ENCODE results near the gene METTL15. TPM values are rescaled to one million over a fixed set of nuclear protein-coding genes. Genes with fewer than 3 reads are reported as not detected.

The METTL15 gene
- total and polyA plus RNA-seq, 2 of the 8 experiments (the other 6 are each of a cell fraction or from before 2014, with no cell fraction given) = 5.4 to 10.5 TPM

DNA sequence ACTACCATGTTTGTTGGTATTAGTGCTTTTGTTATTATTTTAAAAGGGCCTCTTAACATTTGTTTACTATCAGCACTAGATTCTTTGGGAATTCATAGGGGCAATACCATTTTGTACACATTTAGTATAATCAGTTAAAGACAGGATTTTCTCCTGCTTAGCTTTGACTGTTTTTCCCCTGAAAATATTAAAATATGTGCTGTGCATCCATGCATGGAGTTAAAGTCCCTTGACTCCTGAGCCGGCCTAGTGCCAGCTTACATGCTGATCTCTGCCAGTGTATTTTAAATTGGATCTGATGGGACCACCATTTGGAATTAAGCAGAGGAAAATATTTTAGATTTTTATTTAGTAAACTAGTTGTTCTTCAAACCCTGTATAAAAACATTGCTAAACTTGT lies 161.4 kb downstream of the METTL15 start (continued):
- TF ChIP-seq, protein P1, sequence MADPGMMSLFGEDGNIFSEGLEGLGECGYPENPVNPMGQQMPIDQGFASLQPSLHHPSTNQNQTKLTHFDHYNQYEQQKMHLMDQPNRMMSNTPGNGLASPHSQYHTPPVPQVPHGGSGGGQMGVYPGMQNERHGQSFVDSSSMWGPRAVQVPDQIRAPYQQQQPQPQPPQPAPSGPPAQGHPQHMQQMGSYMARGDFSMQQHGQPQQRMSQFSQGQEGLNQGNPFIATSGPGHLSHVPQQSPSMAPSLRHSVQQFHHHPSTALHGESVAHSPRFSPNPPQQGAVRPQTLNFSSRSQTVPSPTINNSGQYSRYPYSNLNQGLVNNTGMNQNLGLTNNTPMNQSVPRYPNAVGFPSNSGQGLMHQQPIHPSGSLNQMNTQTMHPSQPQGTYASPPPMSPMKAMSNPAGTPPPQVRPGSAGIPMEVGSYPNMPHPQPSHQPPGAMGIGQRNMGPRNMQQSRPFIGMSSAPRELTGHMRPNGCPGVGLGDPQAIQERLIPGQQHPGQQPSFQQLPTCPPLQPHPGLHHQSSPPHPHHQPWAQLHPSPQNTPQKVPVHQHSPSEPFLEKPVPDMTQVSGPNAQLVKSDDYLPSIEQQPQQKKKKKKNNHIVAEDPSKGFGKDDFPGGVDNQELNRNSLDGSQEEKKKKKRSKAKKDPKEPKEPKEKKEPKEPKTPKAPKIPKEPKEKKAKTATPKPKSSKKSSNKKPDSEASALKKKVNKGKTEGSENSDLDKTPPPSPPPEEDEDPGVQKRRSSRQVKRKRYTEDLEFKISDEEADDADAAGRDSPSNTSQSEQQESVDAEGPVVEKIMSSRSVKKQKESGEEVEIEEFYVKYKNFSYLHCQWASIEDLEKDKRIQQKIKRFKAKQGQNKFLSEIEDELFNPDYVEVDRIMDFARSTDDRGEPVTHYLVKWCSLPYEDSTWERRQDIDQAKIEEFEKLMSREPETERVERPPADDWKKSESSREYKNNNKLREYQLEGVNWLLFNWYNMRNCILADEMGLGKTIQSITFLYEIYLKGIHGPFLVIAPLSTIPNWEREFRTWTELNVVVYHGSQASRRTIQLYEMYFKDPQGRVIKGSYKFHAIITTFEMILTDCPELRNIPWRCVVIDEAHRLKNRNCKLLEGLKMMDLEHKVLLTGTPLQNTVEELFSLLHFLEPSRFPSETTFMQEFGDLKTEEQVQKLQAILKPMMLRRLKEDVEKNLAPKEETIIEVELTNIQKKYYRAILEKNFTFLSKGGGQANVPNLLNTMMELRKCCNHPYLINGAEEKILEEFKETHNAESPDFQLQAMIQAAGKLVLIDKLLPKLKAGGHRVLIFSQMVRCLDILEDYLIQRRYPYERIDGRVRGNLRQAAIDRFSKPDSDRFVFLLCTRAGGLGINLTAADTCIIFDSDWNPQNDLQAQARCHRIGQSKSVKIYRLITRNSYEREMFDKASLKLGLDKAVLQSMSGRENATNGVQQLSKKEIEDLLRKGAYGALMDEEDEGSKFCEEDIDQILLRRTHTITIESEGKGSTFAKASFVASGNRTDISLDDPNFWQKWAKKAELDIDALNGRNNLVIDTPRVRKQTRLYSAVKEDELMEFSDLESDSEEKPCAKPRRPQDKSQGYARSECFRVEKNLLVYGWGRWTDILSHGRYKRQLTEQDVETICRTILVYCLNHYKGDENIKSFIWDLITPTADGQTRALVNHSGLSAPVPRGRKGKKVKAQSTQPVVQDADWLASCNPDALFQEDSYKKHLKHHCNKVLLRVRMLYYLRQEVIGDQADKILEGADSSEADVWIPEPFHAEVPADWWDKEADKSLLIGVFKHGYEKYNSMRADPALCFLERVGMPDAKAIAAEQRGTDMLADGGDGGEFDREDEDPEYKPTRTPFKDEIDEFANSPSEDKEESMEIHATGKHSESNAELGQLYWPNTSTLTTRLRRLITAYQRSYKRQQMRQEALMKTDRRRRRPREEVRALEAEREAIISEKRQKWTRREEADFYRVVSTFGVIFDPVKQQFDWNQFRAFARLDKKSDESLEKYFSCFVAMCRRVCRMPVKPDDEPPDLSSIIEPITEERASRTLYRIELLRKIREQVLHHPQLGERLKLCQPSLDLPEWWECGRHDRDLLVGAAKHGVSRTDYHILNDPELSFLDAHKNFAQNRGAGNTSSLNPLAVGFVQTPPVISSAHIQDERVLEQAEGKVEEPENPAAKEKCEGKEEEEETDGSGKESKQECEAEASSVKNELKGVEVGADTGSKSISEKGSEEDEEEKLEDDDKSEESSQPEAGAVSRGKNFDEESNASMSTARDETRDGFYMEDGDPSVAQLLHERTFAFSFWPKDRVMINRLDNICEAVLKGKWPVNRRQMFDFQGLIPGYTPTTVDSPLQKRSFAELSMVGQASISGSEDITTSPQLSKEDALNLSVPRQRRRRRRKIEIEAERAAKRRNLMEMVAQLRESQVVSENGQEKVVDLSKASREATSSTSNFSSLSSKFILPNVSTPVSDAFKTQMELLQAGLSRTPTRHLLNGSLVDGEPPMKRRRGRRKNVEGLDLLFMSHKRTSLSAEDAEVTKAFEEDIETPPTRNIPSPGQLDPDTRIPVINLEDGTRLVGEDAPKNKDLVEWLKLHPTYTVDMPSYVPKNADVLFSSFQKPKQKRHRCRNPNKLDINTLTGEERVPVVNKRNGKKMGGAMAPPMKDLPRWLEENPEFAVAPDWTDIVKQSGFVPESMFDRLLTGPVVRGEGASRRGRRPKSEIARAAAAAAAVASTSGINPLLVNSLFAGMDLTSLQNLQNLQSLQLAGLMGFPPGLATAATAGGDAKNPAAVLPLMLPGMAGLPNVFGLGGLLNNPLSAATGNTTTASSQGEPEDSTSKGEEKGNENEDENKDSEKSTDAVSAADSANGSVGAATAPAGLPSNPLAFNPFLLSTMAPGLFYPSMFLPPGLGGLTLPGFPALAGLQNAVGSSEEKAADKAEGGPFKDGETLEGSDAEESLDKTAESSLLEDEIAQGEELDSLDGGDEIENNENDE (IDR thresholded peaks at IDR 0.05; ENCODE audit: insufficient replicate concordance, low read length) = no peak
- TF ChIP-seq RAD21 (IDR thresholded peaks at IDR 0.05 in 1 of 2, conservative IDR thresholded peaks at IDR 0.05 in 1 of 2; ENCODE audit: low read depth in 2 of 2, low read length in 2 of 2) = no peak
- TF ChIP-seq SP1 (IDR thresholded peaks at IDR 0.05; ENCODE audit: low read depth, low read length) = no peak
- TF ChIP-seq TCF12 (IDR thresholded peaks at IDR 0.05; ENCODE audit: low read depth, low read length) = no peak
- TF ChIP-seq, protein P2, sequence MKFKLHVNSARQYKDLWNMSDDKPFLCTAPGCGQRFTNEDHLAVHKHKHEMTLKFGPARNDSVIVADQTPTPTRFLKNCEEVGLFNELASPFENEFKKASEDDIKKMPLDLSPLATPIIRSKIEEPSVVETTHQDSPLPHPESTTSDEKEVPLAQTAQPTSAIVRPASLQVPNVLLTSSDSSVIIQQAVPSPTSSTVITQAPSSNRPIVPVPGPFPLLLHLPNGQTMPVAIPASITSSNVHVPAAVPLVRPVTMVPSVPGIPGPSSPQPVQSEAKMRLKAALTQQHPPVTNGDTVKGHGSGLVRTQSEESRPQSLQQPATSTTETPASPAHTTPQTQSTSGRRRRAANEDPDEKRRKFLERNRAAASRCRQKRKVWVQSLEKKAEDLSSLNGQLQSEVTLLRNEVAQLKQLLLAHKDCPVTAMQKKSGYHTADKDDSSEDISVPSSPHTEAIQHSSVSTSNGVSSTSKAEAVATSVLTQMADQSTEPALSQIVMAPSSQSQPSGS (IDR thresholded peaks at IDR 0.05; ENCODE audit: low read length) = no peak
- TF ChIP-seq, protein P3, sequence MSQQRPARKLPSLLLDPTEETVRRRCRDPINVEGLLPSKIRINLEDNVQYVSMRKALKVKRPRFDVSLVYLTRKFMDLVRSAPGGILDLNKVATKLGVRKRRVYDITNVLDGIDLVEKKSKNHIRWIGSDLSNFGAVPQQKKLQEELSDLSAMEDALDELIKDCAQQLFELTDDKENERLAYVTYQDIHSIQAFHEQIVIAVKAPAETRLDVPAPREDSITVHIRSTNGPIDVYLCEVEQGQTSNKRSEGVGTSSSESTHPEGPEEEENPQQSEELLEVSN (IDR thresholded peaks at IDR 0.05) = no peak
- TF ChIP-seq BCL11A (IDR thresholded peaks at IDR 0.05; ENCODE audit: low read depth in 2 of 2, low read length in 2 of 2) = no peak
- TF ChIP-seq SP4 (IDR thresholded peaks at IDR 0.05; ENCODE audit: low read length) = no peak
- no peak for TF ChIP-seq TBP (IDR thresholded peaks at IDR 0.05; ENCODE audit: low read depth, low read length)
- TF ChIP-seq RFX5 (IDR thresholded peaks at IDR 0.05; ENCODE audit: borderline replicate concordance, low read depth, low read length) = no peak
